ENCODE results near the gene LRRK1.

- TF ChIP-seq POLR2A (IDR thresholded peaks at IDR 0.05; ENCODE audit: low read depth, low read length) (no peak), TAF1 (IDR thresholded peaks at IDR 0.05; ENCODE audit: borderline replicate concordance, low read depth, low read length) (no peak)
These were observed 16.0 kb upstream of the LRRK1 start for GRCh38 chr15:100903168-100903554.
